ENCODE data around the gene ARL6. TPM values are rescaled to one million over a fixed set of nuclear protein-coding genes. Genes with fewer than 3 reads are reported as not detected.

Gene ARL6, protein sequence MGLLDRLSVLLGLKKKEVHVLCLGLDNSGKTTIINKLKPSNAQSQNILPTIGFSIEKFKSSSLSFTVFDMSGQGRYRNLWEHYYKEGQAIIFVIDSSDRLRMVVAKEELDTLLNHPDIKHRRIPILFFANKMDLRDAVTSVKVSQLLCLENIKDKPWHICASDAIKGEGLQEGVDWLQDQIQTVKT
- 15.7 TPM for total RNA-seq

DNA sequence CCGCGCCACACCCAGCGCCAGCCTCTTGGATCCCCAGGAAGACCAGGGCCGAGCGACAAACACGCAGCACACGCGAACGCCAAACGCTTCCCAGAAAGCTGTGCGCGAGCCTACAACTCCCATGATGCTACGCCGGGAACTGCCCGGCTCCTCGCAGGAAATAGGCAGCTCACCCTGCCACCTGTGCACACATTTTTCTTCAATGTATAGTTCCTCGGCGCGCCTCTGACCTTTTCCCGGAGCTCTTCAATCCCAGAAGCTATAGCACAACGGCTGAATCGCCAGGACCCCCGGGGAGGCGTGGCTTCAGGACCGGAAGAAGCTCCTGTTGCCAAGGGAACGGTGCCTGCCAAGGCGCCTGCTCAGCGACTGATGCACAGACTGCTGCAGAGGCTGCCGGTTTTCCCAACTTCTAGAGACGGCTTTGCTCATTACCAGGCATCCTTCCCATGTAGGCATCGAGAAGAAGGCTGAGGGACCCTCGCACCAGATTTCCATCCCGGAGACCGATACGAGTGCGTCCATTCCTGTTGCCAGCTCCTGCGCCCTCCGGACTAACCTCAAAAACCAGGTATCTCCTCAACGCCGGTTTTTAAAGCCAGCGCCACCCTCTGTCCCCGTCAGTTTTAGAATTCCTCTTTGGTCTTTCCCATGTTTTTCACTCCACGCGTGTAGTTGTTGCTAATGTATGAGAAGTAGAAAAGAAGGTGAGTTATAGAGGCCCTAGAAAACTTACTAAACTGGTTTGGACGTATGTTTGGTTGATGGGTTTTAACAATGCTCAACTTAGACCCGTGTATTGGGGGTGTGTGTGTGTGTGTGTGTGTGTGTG lies at the start of gene ARL6:
TSS of gene ARL6 (plus strand) at position 352 of the 832 bp plus-strand sequence. CDS start 3,350 bp downstream, outside the sequence.
- peak within 1 kb of the TSS; percentile 74 for H3K27ac ChIP-seq
- intact Hi-C loops (cut with DNase I), result no loop called here
- DNase-seq (ENCODE audit: extremely low spot score in 2 of 2), result peak in 1 of 2 donors; percentile 91
- no peaks in the 10 kb centered on the region for H3K27me3 ChIP-seq
- TF ChIP-seq POLR2AphosphoS5 (IDR thresholded peaks at IDR 0.05; ENCODE audit: insufficient read depth in 1 of 2, low read depth in 1 of 2) (peak; percentile 81 to 85), POLR2A (IDR thresholded peaks at IDR 0.05) (no peak)
- TF ChIP-seq, protein P1, sequence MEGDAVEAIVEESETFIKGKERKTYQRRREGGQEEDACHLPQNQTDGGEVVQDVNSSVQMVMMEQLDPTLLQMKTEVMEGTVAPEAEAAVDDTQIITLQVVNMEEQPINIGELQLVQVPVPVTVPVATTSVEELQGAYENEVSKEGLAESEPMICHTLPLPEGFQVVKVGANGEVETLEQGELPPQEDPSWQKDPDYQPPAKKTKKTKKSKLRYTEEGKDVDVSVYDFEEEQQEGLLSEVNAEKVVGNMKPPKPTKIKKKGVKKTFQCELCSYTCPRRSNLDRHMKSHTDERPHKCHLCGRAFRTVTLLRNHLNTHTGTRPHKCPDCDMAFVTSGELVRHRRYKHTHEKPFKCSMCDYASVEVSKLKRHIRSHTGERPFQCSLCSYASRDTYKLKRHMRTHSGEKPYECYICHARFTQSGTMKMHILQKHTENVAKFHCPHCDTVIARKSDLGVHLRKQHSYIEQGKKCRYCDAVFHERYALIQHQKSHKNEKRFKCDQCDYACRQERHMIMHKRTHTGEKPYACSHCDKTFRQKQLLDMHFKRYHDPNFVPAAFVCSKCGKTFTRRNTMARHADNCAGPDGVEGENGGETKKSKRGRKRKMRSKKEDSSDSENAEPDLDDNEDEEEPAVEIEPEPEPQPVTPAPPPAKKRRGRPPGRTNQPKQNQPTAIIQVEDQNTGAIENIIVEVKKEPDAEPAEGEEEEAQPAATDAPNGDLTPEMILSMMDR (IDR thresholded peaks at IDR 0.05), result no peak
- peak within 1 kb of the TSS; percentile 57 to 71 for H3K4me3 ChIP-seq
- H3K9me3 ChIP-seq, result no peaks in the 10 kb centered on the region
- peaks cover 0 to 7% of the 10 kb centered on the region in 2 donors for H3K36me3 ChIP-seq
- peaks cover 15% of the 10 kb centered on the region for H3K4me1 ChIP-seq

DNA sequence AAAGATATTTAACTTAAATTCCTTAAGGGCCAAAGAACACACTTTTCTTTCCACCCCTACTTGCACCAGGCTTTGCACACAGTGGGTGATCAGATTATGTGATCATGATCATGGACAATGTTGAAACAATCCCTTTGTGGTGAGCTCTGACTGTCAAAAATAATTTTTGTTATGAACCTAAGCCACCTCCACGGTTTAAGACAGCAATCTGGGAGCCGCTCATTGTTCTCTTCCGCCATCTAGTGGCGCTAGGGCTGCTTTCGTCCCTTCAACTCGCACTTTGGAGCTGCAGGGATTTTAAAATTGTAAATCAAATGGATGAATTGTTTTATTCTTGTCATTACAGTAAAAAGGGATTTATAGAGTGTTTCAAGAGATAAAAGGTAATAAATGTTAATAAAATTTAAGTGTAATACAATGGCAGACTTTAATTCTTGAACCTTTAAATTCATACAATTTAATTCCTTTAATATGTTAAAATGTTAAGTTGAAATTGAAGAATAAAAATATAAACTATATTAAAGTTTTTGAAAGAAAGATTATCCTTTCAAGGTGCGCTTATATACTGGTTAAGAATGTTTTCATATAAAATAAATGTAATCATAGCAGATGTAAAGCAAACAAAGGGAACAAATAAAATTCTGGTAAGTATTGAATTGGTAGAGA lies 45.3 kb upstream of the ARL6 start:
- no peak overlapping the region for H3K27ac ChIP-seq
- H3K4me1 ChIP-seq, result no peaks in the 10 kb centered on the region
- H3K36me3 ChIP-seq, result no peaks in the 10 kb centered on the region
- no peak for TF ChIP-seq POLR2AphosphoS5 (IDR thresholded peaks at IDR 0.05; ENCODE audit: insufficient read depth in 1 of 2, low read depth in 1 of 2)
- no peak for TF ChIP-seq POLR2A (IDR thresholded peaks at IDR 0.05)
- TF ChIP-seq, protein P1 (IDR thresholded peaks at IDR 0.05), result peak; percentile 16 to 90 (median 59)
- H3K27me3 ChIP-seq, result no peaks in the 10 kb centered on the region
- DNase-seq (ENCODE audit: extremely low spot score in 2 of 2), result no peak
- H3K9me3 ChIP-seq, result no peaks in the 10 kb centered on the region
- no peak overlapping the region for H3K4me3 ChIP-seq
- intact Hi-C loops (cut with DNase I), result no loop called here

DNA sequence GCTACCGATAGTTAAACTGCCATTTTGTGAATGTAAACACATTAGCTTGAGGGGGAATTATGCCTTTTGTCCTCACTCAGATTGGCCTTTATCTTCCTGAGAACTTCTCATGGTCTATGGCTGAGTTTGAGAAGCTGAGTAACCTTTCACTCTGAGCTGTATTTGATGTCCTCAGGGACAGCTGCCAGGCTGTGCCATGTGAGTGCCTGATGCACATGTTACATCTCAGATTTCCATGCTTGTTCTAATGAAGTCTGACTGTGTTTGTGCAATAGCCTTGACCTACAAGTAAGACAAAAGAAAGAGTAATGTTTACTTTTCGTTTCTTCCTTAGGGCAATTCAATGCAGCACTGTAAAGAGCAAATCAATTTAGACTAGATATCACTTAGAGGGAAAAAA lies 44.1 kb upstream of the ARL6 start:
- no peaks in the 10 kb centered on the region for H3K36me3 ChIP-seq
- intact Hi-C loops (cut with DNase I), result no loop called here
- H3K27me3 ChIP-seq, result no peaks in the 10 kb centered on the region
- no peak overlapping the region for H3K27ac ChIP-seq
- no peak for DNase-seq (ENCODE audit: extremely low spot score in 2 of 2)
- H3K4me1 ChIP-seq, result no peaks in the 10 kb centered on the region
- no peaks in the 10 kb centered on the region for H3K9me3 ChIP-seq
- TF ChIP-seq POLR2A (IDR thresholded peaks at IDR 0.05) (no peak), POLR2AphosphoS5 (IDR thresholded peaks at IDR 0.05; ENCODE audit: insufficient read depth in 1 of 2, low read depth in 1 of 2) (no peak)
- TF ChIP-seq, protein P1 (IDR thresholded peaks at IDR 0.05), result no peak
- no peak overlapping the region for H3K4me3 ChIP-seq

DNA sequence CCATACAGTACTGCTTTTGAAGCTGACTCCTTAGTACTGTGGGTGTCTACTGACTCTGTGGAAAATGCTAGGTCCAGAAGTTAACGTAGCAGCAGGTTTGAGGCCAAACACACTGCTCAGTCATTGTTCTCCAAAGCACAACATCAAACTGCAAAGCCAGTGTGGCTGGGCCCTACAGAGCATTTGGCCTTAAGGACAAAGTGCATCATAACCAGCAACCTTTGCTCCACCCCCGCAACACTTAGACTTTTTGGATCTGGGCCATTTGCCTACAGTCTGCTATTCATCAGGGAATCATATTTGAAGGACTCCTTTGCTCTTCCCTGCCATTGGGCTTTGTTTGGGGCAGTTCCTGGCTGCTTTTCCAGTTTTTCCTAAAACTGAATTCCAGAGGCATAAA lies 43.1 kb upstream of the ARL6 start:
- H3K27me3 ChIP-seq, result no peaks in the 10 kb centered on the region
- intact Hi-C loops (cut with DNase I), result no loop called here
- no peak overlapping the region for H3K27ac ChIP-seq
- H3K4me3 ChIP-seq, result no peak overlapping the region
- no peak for DNase-seq (ENCODE audit: extremely low spot score in 2 of 2)
- H3K4me1 ChIP-seq, result no peaks in the 10 kb centered on the region
- H3K9me3 ChIP-seq, result no peaks in the 10 kb centered on the region
- no peak for TF ChIP-seq POLR2A (IDR thresholded peaks at IDR 0.05)
- no peak for TF ChIP-seq POLR2AphosphoS5 (IDR thresholded peaks at IDR 0.05; ENCODE audit: insufficient read depth in 1 of 2, low read depth in 1 of 2)
- TF ChIP-seq, protein P1 (IDR thresholded peaks at IDR 0.05), result no peak
- no peaks in the 10 kb centered on the region for H3K36me3 ChIP-seq

All from vagina (tissue), 2 donors.